Muscle of leg (tissue), 11 donors: Measurements from ENCODE around the gene NDUFA13. TPM values are rescaled to one million over a fixed set of nuclear protein-coding genes. Genes with fewer than 3 reads are reported as not detected.

Experiments used
- DNase-seq: peaks from one replicate; pipeline ENCODE4 v3.0.0; 2013
- H3K27ac ChIP-seq: one replicate; pipeline ENCODE4 v1.5.1; 2013; ENCODE audit warnings: mild to moderate bottlenecking, low read length, control low read depth
- H3K27me3 ChIP-seq: one replicate; pipeline ENCODE4 v1.6.1; 2013; ENCODE audit warnings: low read length; ENCODE audit not compliant: control insufficient read depth, insufficient read depth
- H3K36me3 ChIP-seq: one replicate; pipeline ENCODE4 v1.6.1; 2013; ENCODE audit warnings: low read length; ENCODE audit not compliant: control insufficient read depth, insufficient read depth
- H3K4me1 ChIP-seq: one replicate; pipeline ENCODE4 v1.6.1; 2013; ENCODE audit warnings: low read length; ENCODE audit not compliant: control insufficient read depth, insufficient read depth
- H3K4me3 ChIP-seq: one replicate; pipeline ENCODE4 v1.5.1; 2013; ENCODE audit warnings: low read length, control low read depth
- H3K9me3 ChIP-seq: replicated peaks from 2 replicates; pipeline ENCODE4 v1.6.1; 2013; ENCODE audit warnings: low read depth, low read length; ENCODE audit not compliant: control insufficient read depth
- WGBS: methylation state at CpG from one replicate; pipeline ENCODE4 v1.1.5; 2013; ENCODE audit warnings: missing lambda C conversion rate; ENCODE audit not compliant: insufficient coverage; 5-methylcytosine and 5-hydroxymethylcytosine counted together
- polyA plus RNA-seq, 8 donors: library from polyadenylated mRNA; unstranded; fragments of 120-200 nt; gene quantifications; one replicate each; pipeline versions ENCODE4 v1.2.1 to v1.2.3, GENCODE V29; 2013; ENCODE audit warnings: inconsistent platforms in 1 of 8, low replicate concordance in 1 of 8; ENCODE audit not compliant: insufficient read length in 8 of 8, insufficient read depth in 1 of 8
- total RNA-seq: library from RNA; stranded (reverse); fragments of 120-200 nt; gene quantifications from one replicate; pipeline ENCODE4 v1.2.4, GENCODE V29; 2013

Gene NDUFA13
- total and polyA plus RNA-seq, 9 donors: 192 to 242 (median 227) TPM

- 62% methylated on average over 11 of the region's 14 CpGs for WGBS
- no peak for DNase-seq
- Histone ChIP-seq H3K27ac (no peak overlapping the region), H3K4me1 (peaks cover 11% of the 10 kb centered on the region), H3K9me3 (no peaks in the 10 kb centered on the region), H3K27me3 (peaks cover 14% of the 10 kb centered on the region), H3K36me3 (peaks cover 20% of the 10 kb centered on the region), H3K4me3 (no peak overlapping the region)
Observed at GRCh38 chr19:19532806-19533701, 17.0 kb downstream of the NDUFA13 start.

- no peak for DNase-seq
- no peak overlapping the region for H3K4me3 ChIP-seq
- no peak overlapping the region for H3K27ac ChIP-seq
- H3K9me3 ChIP-seq: no peaks in the 10 kb centered on the region
- peaks cover 16% of the 10 kb centered on the region for H3K36me3 ChIP-seq
- H3K27me3 ChIP-seq: peaks cover 21% of the 10 kb centered on the region
- 51% methylated on average over 4 of the region's 6 CpGs for WGBS
- H3K4me1 ChIP-seq: peaks cover 19% of the 10 kb centered on the region
Observed at GRCh38 chr19:19533841-19534240, 17.8 kb downstream of the NDUFA13 start.

- H3K4me1 ChIP-seq: peaks cover 21% of the 10 kb centered on the region
- no peak overlapping the region for H3K4me3 ChIP-seq
- peak; percentile 8 for DNase-seq
- no peak overlapping the region for H3K27ac ChIP-seq
- peaks cover 11% of the 10 kb centered on the region for H3K36me3 ChIP-seq
- 72% methylated on average over 24 of the region's 27 CpGs for WGBS
- no peaks in the 10 kb centered on the region for H3K9me3 ChIP-seq
- peaks cover 30% of the 10 kb centered on the region for H3K27me3 ChIP-seq
Observed at GRCh38 chr19:19534556-19535265, 18.7 kb downstream of the NDUFA13 start.

- Histone ChIP-seq H3K36me3 (peaks cover 9% of the 10 kb centered on the region), H3K27me3 (peaks cover 35% of the 10 kb centered on the region), H3K4me1 (peaks cover 22% of the 10 kb centered on the region), H3K9me3 (no peaks in the 10 kb centered on the region), H3K4me3 (no peak overlapping the region), H3K27ac (no peak overlapping the region)
- DNase-seq: peak; percentile 18
- WGBS: 80% methylated on average over 31 of the region's 34 CpGs
Observed at GRCh38 chr19:19535311-19536191, 19.5 kb downstream of the NDUFA13 start.

GRCh38 chr19:19537075-19538048, 21.3 kb downstream of the NDUFA13 start:
- 30% methylated on average over 44 of the region's 59 CpGs for WGBS
- Histone ChIP-seq H3K9me3 (no peaks in the 10 kb centered on the region), H3K4me3 (no peak overlapping the region), H3K27me3 (peaks cover 53% of the 10 kb centered on the region), H3K4me1 (peaks cover 32% of the 10 kb centered on the region), H3K27ac (no peak overlapping the region), H3K36me3 (no peaks in the 10 kb centered on the region)
- peak; percentile 21 for DNase-seq

GRCh38 chr19:19538061-19538784, 22.2 kb downstream of the NDUFA13 start, which contains the start of gene CILP2:
TSS of gene CILP2 (plus strand) at chr19:19538265. CDS start at chr19:19538350, 85 bp downstream.
- Histone ChIP-seq H3K4me1 (peaks cover 30% of the 10 kb centered on the region), H3K27ac (no peak within 1 kb of the TSS), H3K27me3 (peaks cover 58% of the 10 kb centered on the region), H3K9me3 (no peaks in the 10 kb centered on the region), H3K36me3 (no peaks in the 10 kb centered on the region), H3K4me3 (peak within 1 kb of the TSS; percentile 1)
- DNase-seq: peak; percentile 61
- WGBS: 1% methylated on average over 53 of the region's 56 CpGs

- 20% methylated on average over 7 of the region's 7 CpGs for WGBS
- no peaks in the 10 kb centered on the region for H3K9me3 ChIP-seq
- H3K27ac ChIP-seq: no peak overlapping the region
- DNase-seq: peak; percentile 79
- H3K27me3 ChIP-seq: peaks cover 58% of the 10 kb centered on the region
- H3K36me3 ChIP-seq: no peaks in the 10 kb centered on the region
- no peak overlapping the region for H3K4me3 ChIP-seq
- peaks cover 30% of the 10 kb centered on the region for H3K4me1 ChIP-seq
Observed at GRCh38 chr19:19538785-19539166, 22.8 kb downstream of the NDUFA13 start.

GRCh38 chr19:19539698-19540063, 23.7 kb downstream of the NDUFA13 start:
- WGBS: 28% methylated on average over 18 of the region's 19 CpGs
- no peak for DNase-seq
- H3K27ac ChIP-seq: no peak overlapping the region
- no peaks in the 10 kb centered on the region for H3K9me3 ChIP-seq
- peaks cover 58% of the 10 kb centered on the region for H3K27me3 ChIP-seq
- H3K4me3 ChIP-seq: no peak overlapping the region
- H3K36me3 ChIP-seq: no peaks in the 10 kb centered on the region
- H3K4me1 ChIP-seq: peaks cover 30% of the 10 kb centered on the region
